Ectodermal cell (in vitro differentiated cells): ENCODE results near the gene RFX5.
"Not testable (repeated sequence)": the region's sequence is repeated elsewhere in the genome, so short reads cannot be mapped to it uniquely, and the experiment has no call there.

Experiments
- H3K27ac ChIP-seq: 2 replicates; pipeline ENCODE4 v1.7.0; 2013; ENCODE audit warnings: mild to moderate bottlenecking, low read depth, low read length; ENCODE audit not compliant: insufficient read depth, poor library complexity, severe bottlenecking
- H3K27me3 ChIP-seq: 2 replicates; pipeline ENCODE4 v1.7.0; 2013; ENCODE audit warnings: mild to moderate bottlenecking, low read length; ENCODE audit not compliant: insufficient read depth, control insufficient read depth, poor library complexity, severe bottlenecking
- H3K36me3 ChIP-seq: one replicate; pipeline ENCODE4 v1.7.0; 2013; ENCODE audit warnings: low read length; ENCODE audit not compliant: control insufficient read depth, insufficient read depth
- H3K4me1 ChIP-seq: one replicate; pipeline ENCODE4 v1.7.0; 2013; ENCODE audit warnings: low read length; ENCODE audit not compliant: control insufficient read depth, insufficient read depth
- H3K4me3 ChIP-seq: 2 replicates; pipeline ENCODE4 v1.7.0; 2013; ENCODE audit warnings: low read depth, low read length, control low read depth; ENCODE audit not compliant: insufficient read depth
- H3K9me3 ChIP-seq: 2 replicates; pipeline ENCODE4 v1.7.0; 2013; ENCODE audit warnings: mild to moderate bottlenecking, low read length, moderate library complexity; ENCODE audit not compliant: control insufficient read depth
- WGBS, 2 experiments: methylation state at CpG; one replicate each; pipeline ENCODE4 v1.1.7; 2013; ENCODE audit warnings: missing lambda C conversion rate in 2 of 2; 5-methylcytosine and 5-hydroxymethylcytosine counted together

Gene RFX5

GRCh38 chr1:151362308-151363155 lies 15.5 kb upstream of the RFX5 start:
- no peak overlapping the region for H3K4me3 ChIP-seq
- H3K36me3 ChIP-seq, result peaks cover 31% of the 10 kb centered on the region
- peaks cover 3% of the 10 kb centered on the region for H3K9me3 ChIP-seq
- 90 to 92% methylated on average over 3 of the region's 3 CpGs for WGBS, 2 experiments
- no peak overlapping the region for H3K27ac ChIP-seq
- H3K27me3 ChIP-seq, result no peaks in the 10 kb centered on the region
- H3K4me1 ChIP-seq, result no peaks in the 10 kb centered on the region

GRCh38 chr1:151361883-151362282 lies 14.8 kb upstream of the RFX5 start:
- Histone ChIP-seq H3K27ac (no peak overlapping the region), H3K27me3 (no peaks in the 10 kb centered on the region), H3K36me3 (peaks cover 31% of the 10 kb centered on the region), H3K4me3 (no peak overlapping the region), H3K4me1 (no peaks in the 10 kb centered on the region), H3K9me3 (peaks cover 3% of the 10 kb centered on the region)

- WGBS, 2 experiments, result 75 to 92% methylated on average over 1 of the region's 2 CpGs
Observed at GRCh38 chr1:151356696-151357095, 9.6 kb upstream of the RFX5 start.

GRCh38 chr1:151352021-151352718 lies 5.1 kb upstream of the RFX5 start:
- no peaks in the 10 kb centered on the region for H3K36me3 ChIP-seq
- H3K4me3 ChIP-seq, result no peak overlapping the region
- H3K4me1 ChIP-seq, result peaks cover 6% of the 10 kb centered on the region
- H3K27me3 ChIP-seq, result no peaks in the 10 kb centered on the region
- WGBS, 2 experiments, result 93% methylated on average over 6 of the region's 6 CpGs
- no peaks in the 10 kb centered on the region for H3K9me3 ChIP-seq
- H3K27ac ChIP-seq, result no peak overlapping the region

More at GRCh38 chr1:151356696-151357095, 9.6 kb upstream of the RFX5 start:
- H3K27ac ChIP-seq, result no peak overlapping the region
- no peaks in the 10 kb centered on the region for H3K9me3 ChIP-seq
- H3K27me3 ChIP-seq, result no peaks in the 10 kb centered on the region
- H3K4me1 ChIP-seq, result no peaks in the 10 kb centered on the region
- H3K4me3 ChIP-seq, result no peak overlapping the region
- no peaks in the 10 kb centered on the region for H3K36me3 ChIP-seq

GRCh38 chr1:151350323-151350722 lies 3.3 kb upstream of the RFX5 start:
- 90 to 91% methylated on average over 9 of the region's 9 CpGs for WGBS, 2 experiments
- not testable (repeated sequence) for H3K4me3 ChIP-seq, H3K9me3 ChIP-seq, H3K4me1 ChIP-seq, H3K27ac ChIP-seq, H3K27me3 ChIP-seq, H3K36me3 ChIP-seq

GRCh38 chr1:151347523-151348246 lies 633 bp upstream of the RFX5 start:
- peaks cover 6% of the 10 kb centered on the region for H3K4me1 ChIP-seq
- no peaks in the 10 kb centered on the region for H3K27me3 ChIP-seq
- H3K9me3 ChIP-seq, result no peaks in the 10 kb centered on the region
- 27 to 31% methylated on average over 10 to 11 of the region's 12 CpGs for WGBS, 2 experiments
- H3K4me3 ChIP-seq, result peak overlapping the region; percentile 32
- peak overlapping the region; percentile 100 for H3K27ac ChIP-seq
- H3K36me3 ChIP-seq, result peaks cover 24% of the 10 kb centered on the region

- WGBS, 2 experiments, result 51 to 54% methylated on average over 7 of the region's 7 CpGs
- H3K27ac ChIP-seq, result peak overlapping the region; percentile 100
- H3K36me3 ChIP-seq, result peaks cover 30% of the 10 kb centered on the region
- peak overlapping the region; percentile 69 for H3K4me3 ChIP-seq
- H3K9me3 ChIP-seq, result no peaks in the 10 kb centered on the region
- H3K27me3 ChIP-seq, result no peaks in the 10 kb centered on the region
- H3K4me1 ChIP-seq, result peaks cover 6% of the 10 kb centered on the region
Observed at GRCh38 chr1:151346082-151346768, 827 bp downstream of the RFX5 start.

- no peaks in the 10 kb centered on the region for H3K27me3 ChIP-seq
- 97 to 98% methylated on average over 6 of the region's 6 CpGs for WGBS, 2 experiments
- H3K36me3 ChIP-seq, result peaks cover 30% of the 10 kb centered on the region
- H3K4me3 ChIP-seq, result no peak overlapping the region
- no peaks in the 10 kb centered on the region for H3K9me3 ChIP-seq
- H3K27ac ChIP-seq, result no peak overlapping the region
- peaks cover 6% of the 10 kb centered on the region for H3K4me1 ChIP-seq
Observed at GRCh38 chr1:151344291-151344690, 2.8 kb downstream of the RFX5 start.

GRCh38 chr1:151343587-151343986 lies 3.5 kb downstream of the RFX5 start:
- Histone ChIP-seq H3K36me3 (peaks cover 30% of the 10 kb centered on the region), H3K27me3 (no peaks in the 10 kb centered on the region), H3K27ac (no peak overlapping the region), H3K4me3 (no peak overlapping the region), H3K9me3 (no peaks in the 10 kb centered on the region), H3K4me1 (peaks cover 6% of the 10 kb centered on the region)
- 83 to 88% methylated on average over 9 of the region's 9 CpGs for whole genome bisulfite sequencing, 2 experiments
